OCI-LY3 (cell line): ENCODE data around the gene MAP2K4.

Experiments used
- EZH2phosphoT487 ChIP-seq: fragments of 200-600 bp; shearing (Covaris generic); IDR thresholded peaks from 2 replicates; pipeline ENCODE4 v1.6.1; 2018; ENCODE audit warnings: antibody characterized with exemption, mixed run types, low read depth
- TF ChIP-seq, protein P1 (sequence below): fragments of 200-600, 300-600 bp; sonication (generic); IDR thresholded peaks from 2 replicates; pipeline ENCODE4 v1.5.1; 2014; ENCODE audit warnings: antibody characterized with exemption, low read length, low read depth

DNA sequence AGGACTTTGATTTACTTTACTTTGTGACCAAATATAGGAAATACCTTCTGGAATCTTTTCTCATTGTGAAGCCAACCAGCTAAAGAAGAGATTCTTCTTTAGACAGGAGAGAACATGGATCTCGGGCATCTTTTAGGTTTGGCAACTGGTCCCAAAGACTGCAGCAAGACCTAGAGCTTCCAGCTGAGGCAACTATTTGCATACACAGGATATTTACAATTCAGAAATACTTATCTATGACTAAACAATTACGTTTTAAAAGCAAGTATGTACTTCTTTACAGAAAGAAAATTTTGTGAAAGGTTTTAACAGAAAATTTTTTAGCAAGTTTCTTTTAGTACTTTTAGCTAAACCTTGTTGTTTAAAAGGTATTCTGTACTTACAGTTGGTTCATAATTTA lies 106.5 kb downstream of the MAP2K4 start:
- TF ChIP-seq, protein P1, sequence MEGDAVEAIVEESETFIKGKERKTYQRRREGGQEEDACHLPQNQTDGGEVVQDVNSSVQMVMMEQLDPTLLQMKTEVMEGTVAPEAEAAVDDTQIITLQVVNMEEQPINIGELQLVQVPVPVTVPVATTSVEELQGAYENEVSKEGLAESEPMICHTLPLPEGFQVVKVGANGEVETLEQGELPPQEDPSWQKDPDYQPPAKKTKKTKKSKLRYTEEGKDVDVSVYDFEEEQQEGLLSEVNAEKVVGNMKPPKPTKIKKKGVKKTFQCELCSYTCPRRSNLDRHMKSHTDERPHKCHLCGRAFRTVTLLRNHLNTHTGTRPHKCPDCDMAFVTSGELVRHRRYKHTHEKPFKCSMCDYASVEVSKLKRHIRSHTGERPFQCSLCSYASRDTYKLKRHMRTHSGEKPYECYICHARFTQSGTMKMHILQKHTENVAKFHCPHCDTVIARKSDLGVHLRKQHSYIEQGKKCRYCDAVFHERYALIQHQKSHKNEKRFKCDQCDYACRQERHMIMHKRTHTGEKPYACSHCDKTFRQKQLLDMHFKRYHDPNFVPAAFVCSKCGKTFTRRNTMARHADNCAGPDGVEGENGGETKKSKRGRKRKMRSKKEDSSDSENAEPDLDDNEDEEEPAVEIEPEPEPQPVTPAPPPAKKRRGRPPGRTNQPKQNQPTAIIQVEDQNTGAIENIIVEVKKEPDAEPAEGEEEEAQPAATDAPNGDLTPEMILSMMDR = no peak
- TF ChIP-seq EZH2phosphoT487 = no peak
